Gastrocnemius medialis (tissue), 4 donors: Measurements from ENCODE around the gene PI4KA. TPM values are rescaled to one million over a fixed set of nuclear protein-coding genes. Genes with fewer than 3 reads are reported as not detected.

Experiments used
- ATAC-seq, 2 donors: fragments of 150-250 bp; one replicate each; pipeline ENCODE4 v1.9.1; 2016
- DNase-seq, 2 donors: peaks; one replicate each; pipeline ENCODE4 v3.0.0-alpha.2; 2019
- H3K27ac ChIP-seq, 4 donors: fragments of 200-600 bp; sonication (generic); 1 replicate in 1 of 4; 2 replicates in 3 of 4; pipeline ENCODE4 v1.5.1; 2016 to 2018; ENCODE audit warnings: mild to moderate bottlenecking in 2 of 4, moderate library complexity in 1 of 4
- H3K27me3 ChIP-seq, 3 donors: fragments of 200-600 bp; sonication (generic) in 2 of 3; 1 replicate in 1 of 3; 2 replicates in 2 of 3; pipeline versions ENCODE4 v1.5.1 to v1.6.0; 2016 to 2019; ENCODE audit warnings: mild to moderate bottlenecking in 1 of 3, moderate library complexity in 1 of 3
- H3K36me3 ChIP-seq, 2 donors: fragments of 200-600 bp; sonication (generic) in 1 of 2; one replicate each; pipeline ENCODE4 v1.5.1; 2017 to 2018
- H3K4me1 ChIP-seq, 2 donors: fragments of 200-600 bp; sonication (generic) in 1 of 2; one replicate each; pipeline ENCODE4 v1.5.1; 2016 to 2017; ENCODE audit warnings: mild to moderate bottlenecking in 2 of 2
- H3K4me3 ChIP-seq, 4 donors: fragments of 200-600 bp; sonication (generic) in 3 of 4; 1 replicate in 1 of 4; 2 replicates in 3 of 4; pipeline ENCODE4 v1.5.1; 2016 to 2019; ENCODE audit warnings: mild to moderate bottlenecking in 2 of 4
- H3K9me3 ChIP-seq, 3 donors: fragments of 200-600 bp; sonication (generic) in 2 of 3; 1 replicate in 1 of 3; 2 replicates in 2 of 3; pipeline ENCODE4 v1.5.1; 2016 to 2019
- POLR2A ChIP-seq, 2 donors: fragments of 450-650 bp; IDR thresholded peaks; one replicate each; pipeline ENCODE4 v1.6.1; 2017; ENCODE audit warnings: antibody characterized with exemption in 2 of 2, mild to moderate bottlenecking in 2 of 2, moderate library complexity in 2 of 2
- in situ Hi-C, 4 donors: fragments of 200-750 bp; cut with MboI; loops; one replicate each; pipeline versions ENCODE4 v1.15.0 to v1.8.0; 2017; ENCODE audit warnings: low sequenced_read_pairs in 4 of 4
- intact Hi-C: fragments of 100-400 bp; cut with DNase I; formaldehyde crosslinking; loops from one replicate; pipeline ENCODE4 v1.15.1; 2023; ENCODE audit warnings: low total_unique reads
- total RNA-seq, 4 donors: library from RNA; depleted of rRNA; stranded (reverse); fragments of >200 nt; gene quantifications; one replicate each; pipeline versions ENCODE4 v1.1.0 to v1.2.3, GENCODE V29; 2016
- TF ChIP-seq, protein P1 (sequence below), 5 experiments: fragments of 450-650 bp in 3 of 5; fragments of 200-600 bp in 2 of 5; sonication (generic) in 2 of 5; IDR thresholded peaks in 4 of 5; conservative IDR thresholded peaks in 1 of 5; 1 replicate in 4 of 5; 2 replicates in 1 of 5; pipeline ENCODE4 v1.5.1; 2016 to 2019; ENCODE audit warnings: antibody characterized with exemption in 5 of 5, mild to moderate bottlenecking in 3 of 5, moderate library complexity in 3 of 5

Gene PI4KA
- total RNA-seq, 4 donors from 2014 or later = 40.1 to 59.7 (median 45.4) TPM

DNA sequence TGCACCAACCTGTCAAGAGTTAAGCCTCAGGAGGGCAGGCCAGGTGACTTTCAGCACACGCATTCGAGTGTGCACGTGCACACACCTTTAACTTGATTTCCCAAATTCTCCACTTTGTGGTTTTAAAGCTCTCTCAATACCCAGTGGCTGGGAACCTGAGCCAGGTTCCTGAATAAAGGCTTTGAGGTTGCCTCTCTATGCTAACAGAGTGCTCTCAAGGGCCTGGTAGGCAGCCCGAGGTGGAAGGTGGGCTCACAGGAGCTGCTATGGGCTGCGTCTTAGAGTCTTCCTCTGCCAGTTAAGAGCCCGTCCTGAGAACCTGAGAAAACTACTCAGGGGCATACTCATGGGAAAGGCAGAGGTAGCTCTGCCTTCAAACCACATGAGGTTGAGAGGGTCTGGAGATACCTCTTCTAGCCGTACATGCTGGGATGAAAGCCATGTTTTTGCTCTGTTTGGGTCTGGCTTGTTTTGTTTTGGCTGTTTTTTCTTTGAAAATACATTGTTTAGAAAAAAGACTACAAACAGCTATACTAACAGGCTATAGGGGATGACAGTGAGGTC, 96.3 kb downstream of the PI4KA start:
- in situ Hi-C loops = no loop called here
- DNase-seq = no peak
- no peak overlapping the region for H3K27ac ChIP-seq
- no peaks in the 10 kb centered on the region for H3K27me3 ChIP-seq
- H3K9me3 ChIP-seq = no peaks in the 10 kb centered on the region
- intact Hi-C loops = no loop called here
- no peaks in the 10 kb centered on the region for H3K4me1 ChIP-seq
- no peak for ATAC-seq
- no peak overlapping the region for H3K4me3 ChIP-seq
- TF ChIP-seq, protein P1, sequence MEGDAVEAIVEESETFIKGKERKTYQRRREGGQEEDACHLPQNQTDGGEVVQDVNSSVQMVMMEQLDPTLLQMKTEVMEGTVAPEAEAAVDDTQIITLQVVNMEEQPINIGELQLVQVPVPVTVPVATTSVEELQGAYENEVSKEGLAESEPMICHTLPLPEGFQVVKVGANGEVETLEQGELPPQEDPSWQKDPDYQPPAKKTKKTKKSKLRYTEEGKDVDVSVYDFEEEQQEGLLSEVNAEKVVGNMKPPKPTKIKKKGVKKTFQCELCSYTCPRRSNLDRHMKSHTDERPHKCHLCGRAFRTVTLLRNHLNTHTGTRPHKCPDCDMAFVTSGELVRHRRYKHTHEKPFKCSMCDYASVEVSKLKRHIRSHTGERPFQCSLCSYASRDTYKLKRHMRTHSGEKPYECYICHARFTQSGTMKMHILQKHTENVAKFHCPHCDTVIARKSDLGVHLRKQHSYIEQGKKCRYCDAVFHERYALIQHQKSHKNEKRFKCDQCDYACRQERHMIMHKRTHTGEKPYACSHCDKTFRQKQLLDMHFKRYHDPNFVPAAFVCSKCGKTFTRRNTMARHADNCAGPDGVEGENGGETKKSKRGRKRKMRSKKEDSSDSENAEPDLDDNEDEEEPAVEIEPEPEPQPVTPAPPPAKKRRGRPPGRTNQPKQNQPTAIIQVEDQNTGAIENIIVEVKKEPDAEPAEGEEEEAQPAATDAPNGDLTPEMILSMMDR (IDR thresholded peaks at IDR 0.05 in 4 of 5, conservative IDR thresholded peaks at IDR 0.05 in 1 of 5) = no peak
- TF ChIP-seq POLR2A (IDR thresholded peaks at IDR 0.05) = no peak
- peaks cover 7 to 51% of the 10 kb centered on the region in 2 donors for H3K36me3 ChIP-seq

DNA sequence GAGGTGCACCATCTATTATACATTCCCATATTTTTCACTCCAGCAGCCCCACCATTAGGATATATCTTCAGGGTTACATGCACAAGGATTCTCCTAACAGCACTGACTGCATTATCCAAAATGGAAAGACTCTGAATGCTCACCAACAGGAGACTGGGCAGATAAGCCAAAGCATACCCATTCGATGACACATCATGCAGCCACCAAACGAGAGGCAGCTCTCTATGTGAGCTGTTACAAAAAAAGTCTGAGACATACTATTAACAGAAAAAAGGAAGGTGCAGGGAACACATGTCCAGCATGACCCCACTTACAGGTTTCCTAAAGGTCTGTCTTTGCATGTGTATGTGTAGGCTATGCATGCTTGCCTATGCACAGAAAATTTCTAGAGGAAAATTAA, 97.1 kb downstream of the PI4KA start:
- Histone ChIP-seq H3K27ac (no peak overlapping the region), H3K4me1 (no peaks in the 10 kb centered on the region), H3K36me3 (peaks cover 7 to 55% of the 10 kb centered on the region in 2 donors), H3K27me3 (no peaks in the 10 kb centered on the region), H3K4me3 (no peak overlapping the region), H3K9me3 (no peaks in the 10 kb centered on the region)
- ATAC-seq (no peak), DNase-seq (no peak)
- intact Hi-C loops = no loop called here
- TF ChIP-seq, protein P1 (IDR thresholded peaks at IDR 0.05 in 4 of 5, conservative IDR thresholded peaks at IDR 0.05 in 1 of 5) = no peak
- no peak for TF ChIP-seq POLR2A (IDR thresholded peaks at IDR 0.05)
- in situ Hi-C loops = no loop called here

DNA sequence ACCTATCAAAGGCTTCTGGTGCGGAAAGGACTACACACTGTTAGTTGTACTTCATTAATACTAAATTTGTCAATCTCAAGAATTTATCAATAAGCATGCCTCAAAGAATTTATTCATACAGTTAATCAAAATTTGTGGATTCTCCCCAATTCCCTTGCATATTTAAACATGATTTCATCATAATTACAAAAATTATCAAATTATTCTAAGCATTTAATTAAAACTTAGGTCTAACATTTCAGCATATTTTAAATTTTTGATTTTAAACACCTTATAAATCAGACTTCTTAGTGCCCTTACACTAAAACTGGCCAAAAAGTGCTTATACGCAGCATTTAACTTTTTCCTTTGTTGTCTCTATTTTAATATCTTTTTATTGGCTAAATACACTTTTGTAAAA, 98.5 kb downstream of the PI4KA start:
- H3K4me1 ChIP-seq = no peaks in the 10 kb centered on the region
- TF ChIP-seq, protein P1 (IDR thresholded peaks at IDR 0.05 in 4 of 5, conservative IDR thresholded peaks at IDR 0.05 in 1 of 5) = no peak
- no peak for TF ChIP-seq POLR2A (IDR thresholded peaks at IDR 0.05)
- no peak for ATAC-seq
- no peak for DNase-seq
- no peaks in the 10 kb centered on the region for H3K27me3 ChIP-seq
- H3K36me3 ChIP-seq = peaks cover 7 to 52% of the 10 kb centered on the region in 2 donors
- no peak overlapping the region for H3K4me3 ChIP-seq
- no peak overlapping the region for H3K27ac ChIP-seq
- in situ Hi-C loops = no loop called here
- intact Hi-C loops = no loop called here
- H3K9me3 ChIP-seq = no peaks in the 10 kb centered on the region

DNA sequence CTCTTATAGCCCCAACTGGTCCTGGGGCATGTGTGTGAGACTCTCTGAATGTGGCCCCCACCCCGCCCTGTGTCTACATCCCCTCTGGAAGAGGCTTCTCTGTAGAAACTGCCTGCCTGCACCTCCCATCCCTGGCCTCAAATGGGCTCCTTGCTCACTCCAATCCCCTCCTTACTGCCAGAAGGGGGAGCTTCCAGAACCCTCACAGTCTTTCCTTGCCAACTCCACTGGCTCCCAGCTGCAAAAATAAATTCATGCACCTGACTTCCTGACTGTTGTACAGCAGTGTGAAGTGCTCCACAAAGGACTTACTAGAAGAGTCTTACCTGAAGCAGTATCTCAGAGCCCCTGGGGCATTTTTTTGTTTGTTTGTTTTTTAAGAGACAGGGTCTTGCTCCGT, 99.9 kb downstream of the PI4KA start:
- Histone ChIP-seq H3K4me1 (no peaks in the 10 kb centered on the region), H3K9me3 (no peaks in the 10 kb centered on the region), H3K27me3 (no peaks in the 10 kb centered on the region), H3K4me3 (no peak overlapping the region), H3K27ac (no peak overlapping the region), H3K36me3 (peaks cover 0 to 38% of the 10 kb centered on the region in 2 donors)
- no peak for TF ChIP-seq POLR2A (IDR thresholded peaks at IDR 0.05)
- TF ChIP-seq, protein P1 (IDR thresholded peaks at IDR 0.05 in 4 of 5, conservative IDR thresholded peaks at IDR 0.05 in 1 of 5) = no peak
- intact Hi-C loops = no loop called here
- ATAC-seq = no peak
- in situ Hi-C loops = no loop called here
- DNase-seq = no peak

DNA sequence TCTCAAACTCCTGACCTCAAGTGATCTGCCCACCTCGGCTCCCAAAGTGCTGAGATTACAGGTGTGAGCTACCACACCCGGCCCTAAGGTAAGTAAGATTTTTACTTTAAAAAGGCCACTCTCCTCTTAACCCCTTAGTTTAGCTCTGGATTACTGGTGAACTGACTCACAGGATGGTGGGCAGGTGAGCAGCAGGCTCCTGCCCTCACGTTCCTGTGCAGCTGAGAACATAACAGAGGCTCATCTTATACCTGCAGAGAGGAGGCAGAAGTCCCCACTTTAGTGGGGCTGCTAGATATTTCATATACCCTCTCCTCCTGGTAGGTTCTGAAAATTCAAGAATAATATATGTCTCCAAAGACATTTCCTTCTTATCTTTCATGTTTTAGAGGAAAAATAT, 101.8 kb downstream of the PI4KA start:
- intact Hi-C loops (no loop called here), in situ Hi-C loops (no loop called here)
- H3K4me3 ChIP-seq = no peak overlapping the region

More for the DNA sequence above, 101.8 kb downstream of the PI4KA start:
- no peak for ATAC-seq
- no peak for DNase-seq
- Histone ChIP-seq H3K9me3 (no peaks in the 10 kb centered on the region), H3K4me1 (no peaks in the 10 kb centered on the region), H3K36me3 (peaks cover 0 to 39% of the 10 kb centered on the region in 2 donors), H3K27me3 (no peaks in the 10 kb centered on the region), H3K27ac (no peak overlapping the region)
- TF ChIP-seq, protein P1 (IDR thresholded peaks at IDR 0.05 in 4 of 5, conservative IDR thresholded peaks at IDR 0.05 in 1 of 5) = no peak
- TF ChIP-seq POLR2A (IDR thresholded peaks at IDR 0.05) = no peak
